NT2/D1 (cell line): Measurements from ENCODE around the gene RGSL1.

Source experiments
- SUZ12 ChIP-seq: IDR thresholded peaks from 2 replicates; pipeline ENCODE4 v1.6.1; 2011; ENCODE audit not compliant: insufficient read length, insufficient read depth; ENCODE audit errors: extremely low read depth
- YY1 ChIP-seq: IDR thresholded peaks from 2 replicates; pipeline ENCODE4 v1.6.1; 2011; ENCODE audit not compliant: insufficient read length, insufficient read depth
- ZNF274 ChIP-seq: IDR thresholded peaks from 2 replicates; pipeline ENCODE4 v1.6.1; 2011; ENCODE audit warnings: mild to moderate bottlenecking, low read depth, low read length

DNA sequence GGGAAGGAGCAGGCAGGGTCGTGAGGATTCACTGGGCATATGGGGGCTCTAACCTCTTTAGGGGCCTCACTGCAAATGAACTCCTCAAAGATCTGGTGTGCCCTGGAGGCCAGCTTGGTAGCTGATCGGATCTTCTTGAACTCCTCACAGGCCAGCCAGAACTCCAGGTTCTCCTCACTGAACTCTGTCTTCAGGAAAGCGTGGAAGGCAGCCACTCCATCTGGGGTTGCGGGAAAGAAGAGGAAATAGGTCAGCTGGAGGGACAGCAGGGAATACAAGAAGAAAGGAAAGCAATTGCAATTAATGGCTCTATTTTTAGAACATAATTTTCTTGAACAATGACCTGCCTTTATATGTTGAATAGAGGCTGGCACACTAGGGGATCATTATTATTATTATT is 152.0 kb downstream of the RGSL1 start:
- no peak for TF ChIP-seq ZNF274
- no peak for TF ChIP-seq YY1
- no peak for TF ChIP-seq SUZ12
